GM18499 (cell line): Measurements from ENCODE around the gene MLN.

ENCODE experiments used
- ATAC-seq: cut with Tn5 transposase; IDR thresholded peaks from one replicate; pipeline ENCODE4 v1.9.1; 2021; ENCODE audit warnings: moderate number of reproducible peaks; ENCODE audit not compliant: insufficient read depth, unreplicated experiment

Gene MLN

GRCh38 chr6:33757906-33758305 lies 45.9 kb downstream of the MLN start:
- no peak for ATAC-seq

DNA sequence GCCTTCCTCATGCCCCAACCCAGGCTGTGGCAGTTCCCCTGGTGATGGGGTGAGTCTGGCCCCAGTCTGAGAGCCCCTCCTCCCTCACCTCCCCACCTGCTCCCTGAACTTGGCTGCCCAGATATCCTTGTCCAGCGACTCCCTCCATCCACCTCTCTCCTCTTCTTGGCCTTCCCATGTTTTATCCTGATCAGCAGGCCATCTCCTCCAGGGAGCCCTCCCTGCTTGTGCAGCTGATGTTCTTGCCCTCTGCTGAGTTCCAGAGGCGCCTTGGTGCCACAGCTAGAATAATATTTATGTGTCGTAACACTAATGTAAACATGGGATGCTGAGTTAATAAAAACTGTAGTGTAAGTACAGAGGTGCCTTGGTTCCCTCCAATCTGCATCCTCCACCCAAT lies 46.7 kb downstream of the MLN start:
- no peak for ATAC-seq

DNA sequence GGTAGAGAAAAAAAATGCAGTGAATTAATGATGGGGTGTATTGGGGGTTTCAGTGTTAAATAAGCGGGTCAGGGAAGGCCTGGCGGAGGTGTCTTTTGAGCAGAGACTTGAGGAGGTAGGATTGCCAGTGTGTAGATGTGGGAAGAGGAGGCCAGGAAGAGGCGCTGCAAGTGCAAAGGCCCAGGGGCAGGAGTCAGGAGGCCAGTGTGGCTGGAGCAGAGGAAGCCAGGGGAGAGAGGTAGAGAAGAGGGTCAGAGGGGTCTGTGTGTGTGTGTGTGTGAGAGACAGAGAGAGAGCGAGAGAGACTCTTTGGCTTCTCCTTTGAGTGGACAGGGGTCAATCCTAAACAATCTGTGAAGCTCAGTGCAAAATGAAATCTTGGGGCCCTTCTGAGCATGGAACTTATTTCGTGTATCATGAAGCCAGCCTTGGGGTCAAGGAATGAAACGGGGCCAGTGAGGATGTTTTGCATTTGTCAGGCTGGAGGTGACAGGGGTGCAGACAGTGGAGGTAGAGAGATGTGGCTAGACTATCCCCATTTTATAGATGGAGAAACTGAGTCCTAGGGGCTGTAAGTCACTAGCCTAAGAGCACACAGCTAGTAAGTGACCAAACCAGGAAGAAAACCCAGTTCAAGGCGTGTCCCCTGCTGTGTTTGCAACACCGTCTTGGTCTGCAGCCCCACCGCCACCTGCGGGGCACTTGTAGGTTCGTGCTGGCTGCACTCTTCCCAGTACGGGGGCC lies 47.4 kb downstream of the MLN start:
- ATAC-seq = no peak

- ATAC-seq = no peak
Observed at GRCh38 chr6:33755070-33755869, 48.5 kb downstream of the MLN start.

DNA sequence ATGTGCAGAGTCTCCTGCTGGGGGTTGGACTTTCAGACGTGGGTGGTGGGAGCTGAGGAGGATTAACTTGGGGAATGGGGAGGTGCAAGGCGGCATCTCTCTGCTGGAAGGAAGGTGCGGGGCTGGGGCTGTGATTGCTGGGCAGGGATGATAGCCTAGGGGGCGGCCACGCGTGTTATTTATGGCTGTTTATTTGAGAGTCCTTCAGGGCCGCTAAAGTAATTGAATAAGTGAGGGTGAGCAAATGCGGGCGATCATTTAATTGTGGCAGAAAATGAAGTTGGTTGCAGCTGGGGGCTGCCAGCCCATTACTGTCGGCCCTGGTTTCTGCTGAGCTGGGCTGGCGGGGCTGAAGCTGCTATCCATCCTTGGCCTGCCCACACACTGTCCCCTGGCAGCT lies 49.6 kb downstream of the MLN start:
- ATAC-seq = no peak

DNA sequence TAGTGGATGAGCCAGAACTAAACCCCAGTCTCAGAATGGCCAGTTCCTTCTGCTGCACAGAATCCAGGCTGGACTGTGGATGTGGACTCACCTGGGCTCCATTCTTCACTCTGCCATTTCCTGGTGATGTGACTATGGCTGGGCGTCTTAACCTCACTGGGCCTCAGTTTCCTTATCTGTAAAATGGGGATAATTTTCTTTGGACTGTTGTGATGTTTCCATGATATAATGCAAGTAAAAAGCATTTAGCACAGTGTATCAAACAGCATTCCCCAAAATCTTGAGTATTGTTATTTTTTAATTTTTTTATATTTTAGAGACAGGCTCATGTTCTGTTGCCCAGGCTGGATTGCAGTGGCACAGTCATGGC lies 51.2 kb downstream of the MLN start:
- no peak for ATAC-seq

DNA sequence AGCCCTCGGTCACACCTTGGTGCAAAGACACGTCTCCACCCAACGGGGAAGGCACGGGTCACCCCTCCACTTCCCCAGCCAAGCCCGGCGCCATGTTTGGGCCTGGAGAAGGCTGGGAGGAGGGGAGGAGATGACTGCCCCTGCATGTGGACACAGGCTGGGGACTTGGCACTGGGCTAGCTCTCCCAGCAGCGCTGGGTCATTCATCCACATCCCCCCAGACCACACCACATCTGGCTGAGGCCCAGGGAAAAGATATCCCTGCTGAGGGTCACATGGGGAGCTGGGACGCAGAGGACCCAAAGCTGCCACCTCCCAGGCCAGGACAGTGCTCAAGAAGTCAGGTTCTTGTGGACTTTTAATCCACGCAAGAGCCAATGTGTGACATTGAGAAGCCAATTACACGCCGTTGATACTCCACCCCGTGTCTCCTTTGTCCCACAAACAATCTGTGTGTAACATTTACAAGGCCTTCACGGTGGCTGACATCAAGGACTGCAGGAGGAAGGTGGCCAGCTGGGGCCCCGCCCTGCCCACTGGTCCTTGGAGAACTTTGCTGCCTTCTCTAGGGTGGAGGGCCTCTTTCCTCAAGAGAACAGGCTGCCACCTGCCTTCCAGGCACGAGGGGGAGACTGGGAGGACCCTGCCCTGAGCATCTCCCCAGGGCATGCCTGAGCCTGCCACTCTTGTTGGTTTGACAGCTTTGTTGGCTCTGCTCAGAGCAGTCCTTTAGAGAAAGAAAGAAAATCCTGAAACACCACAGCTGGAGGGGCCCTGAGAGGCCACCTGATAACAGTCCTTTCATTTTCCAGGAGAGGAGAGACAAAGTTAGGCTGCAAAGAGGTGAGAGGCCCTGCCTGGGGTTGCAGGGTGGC lies 51.8 kb downstream of the MLN start:
- no peak for ATAC-seq

DNA sequence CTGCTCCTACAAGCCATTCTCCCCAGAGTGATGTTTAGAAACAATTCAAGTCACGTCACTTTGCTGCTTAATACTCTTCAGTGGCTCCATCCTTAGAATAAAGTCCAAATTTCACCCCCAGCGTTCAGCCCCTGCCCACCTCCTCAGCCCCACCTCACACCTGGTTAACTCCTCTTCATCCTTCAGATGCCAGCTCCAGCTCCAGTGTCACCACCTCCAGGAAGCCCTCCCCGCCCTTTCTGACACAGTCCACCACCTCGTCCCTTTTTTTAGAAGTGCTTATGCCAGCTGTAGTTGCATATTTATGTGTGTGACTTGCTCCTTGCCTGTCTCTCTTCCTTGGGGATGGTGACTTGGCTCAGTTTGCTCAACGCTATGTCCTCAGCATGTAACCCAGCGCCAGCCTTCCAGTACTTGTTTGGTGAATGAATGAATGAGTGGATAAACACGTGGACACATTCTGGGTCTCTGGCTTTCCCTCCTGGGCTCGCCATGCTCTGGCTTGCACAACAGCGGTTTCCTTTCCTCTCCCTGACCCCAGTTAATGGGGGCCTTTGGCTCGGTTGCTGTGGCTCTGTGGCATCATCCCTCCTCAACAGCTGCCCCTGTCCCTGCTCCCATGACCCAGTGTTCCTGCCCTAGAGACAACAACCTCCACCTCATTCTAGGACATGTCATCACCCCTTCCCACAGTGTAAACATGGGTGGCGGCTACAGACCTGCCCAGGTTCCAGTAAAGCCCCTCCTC lies 53.4 kb downstream of the MLN start:
- ATAC-seq = no peak

DNA sequence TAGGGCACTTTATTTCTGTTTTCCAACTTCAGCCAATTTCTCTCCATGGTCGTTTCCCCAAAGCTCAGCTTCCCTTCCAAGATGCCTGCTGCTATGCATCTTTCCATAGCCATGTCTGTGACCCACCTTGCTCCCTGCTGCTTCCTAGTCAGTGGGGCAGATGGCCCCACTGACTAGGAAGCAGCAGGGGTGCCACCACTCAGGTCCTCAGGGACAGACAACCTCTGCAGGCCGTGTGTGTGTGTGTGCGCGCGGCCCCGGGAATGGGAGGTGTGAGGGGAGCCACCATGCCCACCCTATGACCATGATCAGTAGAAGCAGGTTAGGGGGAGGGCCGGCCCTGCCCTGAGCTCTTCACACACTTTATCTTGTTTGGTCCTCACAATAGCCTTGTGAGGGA lies 54.4 kb downstream of the MLN start:
- ATAC-seq = no peak

GRCh38 chr6:33748841-33749240 lies 55.0 kb downstream of the MLN start:
- ATAC-seq = no peak

- ATAC-seq = no peak
Observed at GRCh38 chr6:33747823-33748222, 56.0 kb downstream of the MLN start.

DNA sequence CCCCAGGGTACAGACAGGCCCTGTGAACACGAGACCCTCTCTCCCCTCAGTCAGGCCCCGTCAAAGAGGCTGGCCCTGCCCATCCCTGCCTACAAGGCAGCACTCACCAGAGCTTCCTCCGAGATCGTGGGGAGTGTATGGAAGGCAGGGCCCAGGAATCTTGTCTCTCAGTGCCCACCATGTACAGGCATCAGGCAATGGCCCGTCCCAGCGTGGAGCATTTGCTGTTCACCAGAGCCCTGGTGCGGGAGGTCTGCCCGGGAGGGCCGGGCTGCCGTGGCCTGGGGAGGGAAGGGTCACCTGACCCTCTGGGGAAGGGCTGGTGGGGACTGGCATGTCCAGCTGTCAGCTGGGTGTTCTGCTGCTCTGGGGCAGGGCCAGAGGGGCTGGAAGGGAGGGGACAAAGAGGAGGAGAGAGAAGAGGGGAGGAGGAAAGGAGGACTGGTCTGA lies 57.1 kb downstream of the MLN start, which contains the start of gene IP6K3:
Gene IP6K3 (minus strand): TSS at position 255 of the 450 bp plus-strand sequence. CDS start 11,429 bp downstream, outside the sequence.
- ATAC-seq = no peak

GRCh38 chr6:33746036-33746600 lies 57.7 kb downstream of the MLN start:
- no peak for ATAC-seq

DNA sequence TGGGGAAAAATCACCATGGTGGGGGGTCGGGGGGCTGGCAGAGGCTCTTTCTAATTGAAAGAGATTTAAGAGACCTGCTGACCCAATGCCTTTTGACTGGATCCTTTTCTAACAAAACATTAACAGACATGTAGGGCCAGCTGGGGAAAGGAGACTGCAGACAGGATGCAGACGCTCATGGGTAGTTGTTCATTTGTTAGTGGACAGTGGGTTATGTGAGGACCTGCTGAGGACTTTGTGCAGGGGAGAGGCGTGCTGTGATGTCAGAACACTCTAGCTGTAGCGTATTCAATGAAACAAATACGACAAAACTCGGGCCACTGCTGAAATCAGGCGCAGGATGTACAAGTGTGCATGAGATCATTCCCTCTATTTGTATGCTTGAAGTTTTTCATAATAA lies 58.3 kb downstream of the MLN start:
- ATAC-seq = no peak

DNA sequence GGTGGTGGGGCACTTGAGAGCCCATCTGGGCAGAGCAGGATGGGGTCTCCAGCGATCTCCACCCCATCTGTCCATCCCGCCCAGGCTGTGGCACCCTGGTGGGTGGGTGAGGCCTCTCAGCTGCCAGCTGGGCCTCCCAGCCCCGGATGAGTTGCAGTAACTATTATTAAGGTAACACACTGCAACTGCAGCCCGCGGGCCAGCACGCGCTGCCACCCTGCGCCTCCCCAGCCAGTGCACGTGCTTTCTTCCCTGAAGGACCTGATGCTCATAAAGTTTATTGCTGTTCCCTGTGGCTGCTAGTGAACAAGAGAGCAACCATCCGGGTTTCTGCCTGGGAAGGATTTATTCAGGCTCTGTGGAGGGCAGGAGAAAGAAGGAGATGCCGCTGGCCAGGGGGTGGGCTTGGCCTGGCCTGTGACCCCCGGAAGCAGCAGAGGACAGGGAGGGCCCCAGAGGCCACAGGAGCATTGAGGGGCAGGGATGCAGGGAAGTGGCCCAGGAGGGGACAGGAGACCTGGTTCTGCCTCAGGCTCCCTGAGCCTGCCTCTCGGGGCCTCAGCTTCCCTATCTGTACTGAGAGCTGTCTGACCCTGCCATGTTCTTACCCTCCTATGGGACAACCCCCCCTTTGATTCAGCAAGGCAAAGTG lies 58.8 kb downstream of the MLN start:
- no peak for ATAC-seq
